ENCODE results near the gene SLC27A6.

The SLC27A6 gene

DNA sequence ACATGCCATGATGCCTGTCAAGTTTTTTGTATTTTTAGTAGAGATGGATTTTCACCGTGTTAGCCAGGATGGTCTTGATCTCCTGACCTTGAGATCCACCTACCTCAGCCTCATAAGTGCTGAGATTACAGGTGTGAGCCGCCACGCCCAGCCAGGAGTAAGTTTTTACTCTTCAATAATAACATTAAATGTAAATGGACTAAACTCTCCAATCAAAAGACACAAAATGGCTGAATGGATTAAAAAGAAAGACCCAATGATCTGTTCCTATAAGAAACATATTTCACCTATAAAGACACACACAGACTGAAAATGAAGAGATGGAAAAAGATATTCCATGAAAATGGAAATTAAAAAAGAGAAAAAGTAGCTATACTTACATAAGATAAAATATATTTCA lies 92.0 kb downstream of the SLC27A6 start:
- no peak for DNase-seq (ENCODE audit: low read depth, low spot score)
- no peak overlapping the region for H3K27ac ChIP-seq

DNA sequence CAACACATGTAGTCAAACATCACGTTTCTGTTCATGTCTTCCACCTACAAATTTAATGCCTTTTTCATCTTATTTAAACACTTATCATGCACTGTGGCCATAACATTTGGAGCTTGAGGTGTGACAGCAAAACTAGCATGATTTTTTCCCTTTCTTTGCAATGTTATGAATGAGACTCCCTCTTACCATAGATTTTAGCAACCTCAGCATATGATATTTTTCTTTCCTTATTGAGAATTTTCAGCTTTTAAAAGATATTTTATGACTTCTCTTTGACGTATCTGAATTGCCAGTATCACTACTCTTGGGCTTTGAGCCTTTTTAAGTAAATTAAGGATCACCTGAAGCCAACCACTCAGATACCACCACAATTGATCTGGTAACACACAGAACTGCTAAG lies 96.6 kb downstream of the SLC27A6 start:
- no peak for DNase-seq (ENCODE audit: low read depth, low spot score)

DNA sequence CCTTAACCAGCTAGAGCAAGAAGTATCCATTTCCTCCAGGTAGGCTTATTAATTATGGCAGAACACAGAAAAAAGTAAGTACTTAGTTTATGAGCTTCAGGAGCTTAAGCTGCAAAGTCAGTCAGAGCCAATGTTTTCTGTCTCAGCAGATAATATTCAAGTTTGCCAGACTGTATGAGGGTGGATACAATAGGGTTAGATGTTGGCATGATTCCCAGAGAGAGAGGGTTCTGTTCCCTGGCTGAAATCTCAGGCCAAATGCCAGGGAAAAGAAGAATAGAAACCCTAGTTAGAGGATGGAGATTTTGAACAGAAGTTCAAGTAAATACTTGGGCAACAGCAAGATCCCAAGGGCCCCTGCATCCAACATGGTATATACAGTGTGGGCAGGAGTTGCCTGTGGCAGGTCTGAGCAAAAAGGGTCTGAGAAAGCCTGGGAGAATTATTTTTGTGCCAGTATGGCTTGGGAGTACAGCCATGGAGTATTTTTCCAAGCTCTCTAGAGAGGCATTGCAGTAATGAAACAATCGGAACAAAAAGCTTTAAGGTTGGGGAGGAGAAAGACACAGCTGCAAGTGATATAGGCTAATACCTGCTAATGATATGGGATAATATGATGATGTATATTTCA lies 98.3 kb downstream of the SLC27A6 start:
- DNase-seq (ENCODE audit: low read depth, low spot score) = no peak
- H3K27ac ChIP-seq = no peak overlapping the region

More for the DNA sequence above, 96.6 kb downstream of the SLC27A6 start:
- H3K27ac ChIP-seq = no peak overlapping the region

DNA sequence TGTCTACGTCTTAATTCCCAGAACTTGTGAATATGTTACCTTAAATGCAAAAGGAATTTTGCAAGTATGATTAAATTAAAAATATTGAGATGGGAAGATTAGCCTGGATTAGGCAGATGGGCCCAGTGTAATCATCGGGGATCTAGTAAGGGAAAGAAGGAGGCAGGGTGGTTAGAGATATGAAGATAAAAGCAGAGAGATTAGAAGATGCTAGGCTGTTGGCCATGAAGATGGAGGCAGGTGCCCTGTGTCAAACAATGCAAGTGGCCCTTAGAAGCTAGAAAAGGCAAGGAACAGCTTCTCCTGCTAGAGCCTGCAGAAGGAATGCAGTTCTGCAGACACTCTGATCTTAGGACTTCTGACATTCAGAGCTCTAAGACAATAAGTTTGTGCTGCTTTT lies 100.4 kb downstream of the SLC27A6 start:
- H3K27ac ChIP-seq = no peak overlapping the region
- DNase-seq (ENCODE audit: low read depth, low spot score) = no peak

DNA sequence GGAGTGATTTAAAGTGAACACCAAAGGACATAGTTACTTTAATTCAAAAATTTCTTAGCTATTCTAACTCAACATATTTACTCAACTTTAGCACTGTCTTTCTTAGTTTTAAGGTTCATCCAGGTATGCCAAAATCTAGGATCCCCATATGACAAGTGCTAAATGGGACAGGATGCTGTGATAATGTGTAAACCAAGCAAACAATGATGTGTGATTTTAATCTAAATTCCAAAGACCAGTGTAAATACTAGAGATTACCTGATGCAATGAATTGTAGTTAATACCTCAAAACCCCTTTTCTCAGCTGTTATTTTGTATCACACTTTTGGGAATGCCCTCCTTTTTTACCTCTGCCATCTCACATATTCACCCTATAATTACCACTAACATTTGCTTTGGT lies 102.5 kb downstream of the SLC27A6 start:
- DNase-seq (ENCODE audit: low read depth, low spot score) = no peak
- no peak overlapping the region for H3K27ac ChIP-seq

DNA sequence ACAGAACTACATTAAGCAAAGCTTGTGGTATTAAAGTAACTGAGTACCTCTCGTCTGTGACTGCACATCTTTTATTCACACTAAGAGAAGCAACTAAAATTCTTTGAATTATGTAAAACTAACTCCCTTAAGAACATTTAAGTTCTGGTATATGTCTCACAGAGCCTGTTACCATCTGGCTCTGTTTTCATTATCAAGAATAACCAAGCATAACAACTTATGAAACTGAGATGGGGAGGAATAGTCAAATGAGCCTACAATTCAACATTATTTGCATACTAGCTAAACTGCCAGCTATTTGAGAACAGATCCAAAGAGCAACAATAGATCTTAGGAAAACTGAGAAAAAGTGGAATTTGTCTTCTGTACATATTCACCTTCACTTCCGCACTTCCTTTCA lies 104.0 kb downstream of the SLC27A6 start:
- no peak overlapping the region for H3K27ac ChIP-seq
- no peak for DNase-seq (ENCODE audit: low read depth, low spot score)

DNA sequence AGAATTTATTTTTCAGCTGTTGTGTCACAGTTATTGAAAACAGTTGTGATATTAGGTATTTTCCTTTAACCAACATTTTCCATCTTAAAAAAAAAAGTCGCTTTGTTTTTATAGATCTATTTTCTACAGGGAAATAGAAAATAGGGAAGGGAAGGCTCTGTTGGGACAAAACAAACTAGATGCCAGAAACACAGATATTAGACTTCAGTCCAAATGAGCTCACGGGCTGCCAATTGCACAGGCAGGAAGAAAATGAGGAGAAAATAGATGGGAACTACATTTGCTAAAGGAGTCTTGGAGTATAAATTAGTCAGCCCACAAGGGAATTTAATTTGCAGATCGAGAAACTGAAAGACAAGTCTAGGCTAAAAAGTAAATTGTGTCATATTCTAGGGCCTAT lies 107.8 kb downstream of the SLC27A6 start:
- DNase-seq (ENCODE audit: low read depth, low spot score) = no peak
- H3K27ac ChIP-seq = no peak overlapping the region

DNA sequence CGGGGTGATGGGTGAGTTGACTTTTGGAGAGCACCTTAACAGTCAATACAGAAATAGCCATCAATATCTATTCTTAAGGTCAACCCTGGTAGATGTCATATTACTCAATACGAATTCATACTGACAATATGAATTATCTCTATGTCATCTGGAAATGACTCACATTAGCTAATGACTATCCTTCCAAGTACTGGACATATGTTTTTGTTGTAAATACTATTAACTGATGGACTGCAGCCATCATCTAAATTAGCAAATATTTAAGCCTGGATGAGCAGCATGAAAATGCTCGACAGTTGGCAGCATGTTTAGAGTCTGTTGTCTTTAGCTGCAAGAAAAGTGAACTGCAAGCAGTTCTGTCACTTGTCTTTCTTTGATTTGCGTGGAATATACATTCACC lies 109.6 kb downstream of the SLC27A6 start:
- H3K27ac ChIP-seq = no peak overlapping the region
- DNase-seq (ENCODE audit: low read depth, low spot score) = no peak

DNA sequence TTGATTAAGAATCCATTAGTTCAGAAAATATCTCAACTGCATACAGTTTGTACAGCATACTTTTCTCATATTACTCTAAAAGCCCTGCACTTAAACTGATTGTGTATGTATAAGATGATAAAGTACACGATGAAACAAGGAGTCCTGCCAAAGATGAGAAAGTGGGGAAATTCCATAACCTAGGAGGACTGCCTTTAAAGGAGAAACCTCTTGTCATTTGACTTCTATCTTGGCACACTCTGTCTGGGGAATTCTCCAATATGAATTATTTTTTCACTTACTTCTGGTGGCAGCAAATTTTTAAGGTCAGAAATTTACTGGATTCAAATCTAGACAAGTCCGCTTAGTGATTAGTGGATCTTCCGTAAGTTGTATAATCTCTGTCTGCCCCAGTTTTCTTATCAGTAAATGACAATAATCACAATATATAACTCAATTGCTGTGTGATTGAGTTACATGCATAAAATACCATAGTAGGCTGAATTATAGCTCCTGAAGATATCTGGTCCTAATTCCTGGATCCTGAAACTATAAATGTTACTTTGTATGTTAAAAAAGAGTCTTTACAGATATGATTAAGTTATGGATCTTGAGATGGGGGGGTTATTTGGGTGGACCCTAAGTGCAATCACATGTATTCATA lies 112.3 kb downstream of the SLC27A6 start:
- DNase-seq (ENCODE audit: low read depth, low spot score) = no peak
- no peak overlapping the region for H3K27ac ChIP-seq

DNA sequence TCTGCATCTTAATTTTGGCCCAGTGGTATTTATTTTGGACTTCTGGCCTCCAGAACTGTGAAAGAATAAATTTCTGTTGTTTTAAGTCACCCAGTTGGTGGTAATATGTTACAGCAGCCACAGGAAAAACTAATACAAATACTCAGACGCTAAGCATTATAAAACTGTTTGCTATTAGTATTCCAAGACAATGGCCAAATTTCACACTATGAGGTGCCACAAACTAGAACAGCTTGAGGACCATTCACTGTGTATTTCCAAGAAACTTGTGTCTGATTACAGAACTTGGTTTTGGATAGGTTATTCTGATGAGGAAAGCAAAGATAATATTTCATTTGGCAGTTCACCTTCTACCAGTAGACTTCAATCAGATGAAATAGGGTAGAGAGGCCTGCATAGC lies 113.0 kb downstream of the SLC27A6 start:
- no peak overlapping the region for H3K27ac ChIP-seq
- DNase-seq (ENCODE audit: low read depth, low spot score) = no peak

DNA sequence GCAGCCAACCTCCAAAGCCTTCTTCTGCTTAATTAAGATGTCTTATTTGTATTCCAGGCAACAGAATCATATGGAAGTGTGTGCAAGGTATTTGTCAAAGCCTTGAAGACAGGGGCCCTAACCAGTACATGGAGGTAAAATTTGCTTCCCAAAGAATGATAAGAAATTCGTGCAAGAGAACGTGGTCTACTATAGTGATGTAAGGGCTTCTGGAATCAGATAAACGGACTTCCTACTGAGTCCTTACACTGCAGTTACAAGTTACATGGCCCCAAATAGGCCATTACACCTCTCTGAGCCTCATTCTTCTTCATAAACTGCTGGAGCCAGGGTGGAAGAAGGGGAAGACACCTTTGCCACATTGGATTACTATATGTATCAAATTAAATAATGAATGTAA lies 113.4 kb downstream of the SLC27A6 start:
- no peak overlapping the region for H3K27ac ChIP-seq
- DNase-seq (ENCODE audit: low read depth, low spot score) = no peak

DNA sequence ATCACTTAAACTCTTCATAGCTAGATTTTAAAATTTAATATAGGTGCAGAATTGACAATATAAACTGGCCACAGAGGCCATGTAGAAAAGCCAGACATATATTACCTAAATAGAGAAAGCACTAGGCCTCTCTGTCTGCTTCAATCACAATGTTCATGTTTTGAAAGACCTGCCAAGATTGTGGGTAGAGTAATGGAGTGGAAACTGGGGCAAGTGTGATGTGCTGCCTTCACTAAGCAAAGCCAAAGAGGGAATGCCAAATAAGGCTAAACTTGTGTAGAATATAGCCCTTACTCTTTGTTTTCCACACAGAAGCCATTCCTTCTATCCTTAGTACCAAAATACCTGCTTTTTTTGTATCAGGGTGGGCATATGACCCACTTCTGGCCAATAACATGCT lies 114.2 kb downstream of the SLC27A6 start:
- H3K27ac ChIP-seq = no peak overlapping the region
- DNase-seq (ENCODE audit: low read depth, low spot score) = no peak

DNA sequence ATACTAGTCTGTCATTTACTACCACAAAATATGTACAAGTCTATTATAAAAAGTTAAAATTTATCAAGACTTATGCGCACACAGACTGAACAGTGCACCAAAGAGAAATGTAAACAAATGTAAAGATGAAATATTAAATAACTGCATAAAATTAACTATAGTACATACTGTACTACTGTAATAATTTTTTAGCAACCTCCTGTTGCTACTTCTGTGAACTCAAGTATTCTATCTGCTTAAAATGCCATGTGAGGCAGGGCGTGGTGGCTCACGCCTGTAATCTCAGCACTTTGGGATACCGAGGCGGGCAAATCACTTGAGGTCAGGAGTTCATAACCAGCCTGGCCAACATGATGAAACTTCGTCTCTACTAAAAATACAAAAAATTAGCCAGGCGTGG lies 115.5 kb downstream of the SLC27A6 start:
- no peak for DNase-seq (ENCODE audit: low read depth, low spot score)
- H3K27ac ChIP-seq = no peak overlapping the region

DNA sequence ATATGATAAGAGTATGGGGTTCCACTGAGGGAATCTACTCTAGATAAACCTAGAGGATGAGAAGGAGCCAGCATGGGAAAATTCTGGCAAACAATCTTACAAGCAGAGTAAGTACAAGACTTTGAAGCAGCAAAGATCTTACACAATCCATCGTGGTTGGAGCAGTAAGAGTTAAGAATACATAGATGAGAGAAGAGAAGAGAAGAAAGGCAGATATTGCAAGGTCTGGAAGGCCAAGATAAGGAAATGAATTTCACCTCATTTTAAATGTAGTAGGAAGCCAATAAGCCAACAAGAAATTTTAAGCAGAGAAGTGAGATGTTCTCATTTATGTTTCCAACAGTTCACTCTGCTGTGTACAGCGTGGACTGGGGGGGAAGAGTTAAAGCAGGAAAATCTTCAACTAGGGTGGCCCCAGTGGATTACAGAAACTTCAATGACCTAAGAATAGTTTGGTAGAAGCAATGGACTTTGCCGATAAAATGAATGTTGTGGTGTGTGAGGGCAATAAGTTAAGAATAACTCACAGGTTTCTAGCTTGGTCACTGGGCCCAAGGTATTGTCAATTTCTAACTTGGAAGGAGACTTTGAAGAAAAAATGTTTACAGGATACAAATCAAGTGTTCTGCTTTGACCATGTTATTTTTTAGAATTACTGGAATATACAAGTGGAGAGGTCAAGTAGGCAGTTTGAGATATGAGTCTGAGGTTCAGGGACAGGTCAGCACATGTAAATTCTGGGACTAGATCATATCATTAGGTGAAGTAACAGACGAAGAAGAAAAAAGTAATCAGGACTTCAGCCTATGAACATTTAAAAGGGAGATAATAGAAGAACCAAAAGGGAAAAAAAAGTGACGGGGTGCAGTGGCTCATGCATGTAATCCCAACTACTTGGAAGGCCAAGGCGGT lies 117.2 kb downstream of the SLC27A6 start:
- no peak overlapping the region for H3K27ac ChIP-seq
- no peak for DNase-seq (ENCODE audit: low read depth, low spot score)
